Skeletal muscle cell (primary cell): ENCODE data around the gene PDGFRB.

Source experiments
- DNase-seq: peaks from one replicate; pipeline ENCODE4 v3.0.0-alpha.2; 2010; ENCODE audit warnings: low read depth
- H3K4me3 ChIP-seq: 2 replicates; pipeline ENCODE4 v1.5.1; 2011; ENCODE audit warnings: low read depth, mild to moderate bottlenecking, control low read depth, low read length, moderate library complexity

Gene PDGFRB

DNA sequence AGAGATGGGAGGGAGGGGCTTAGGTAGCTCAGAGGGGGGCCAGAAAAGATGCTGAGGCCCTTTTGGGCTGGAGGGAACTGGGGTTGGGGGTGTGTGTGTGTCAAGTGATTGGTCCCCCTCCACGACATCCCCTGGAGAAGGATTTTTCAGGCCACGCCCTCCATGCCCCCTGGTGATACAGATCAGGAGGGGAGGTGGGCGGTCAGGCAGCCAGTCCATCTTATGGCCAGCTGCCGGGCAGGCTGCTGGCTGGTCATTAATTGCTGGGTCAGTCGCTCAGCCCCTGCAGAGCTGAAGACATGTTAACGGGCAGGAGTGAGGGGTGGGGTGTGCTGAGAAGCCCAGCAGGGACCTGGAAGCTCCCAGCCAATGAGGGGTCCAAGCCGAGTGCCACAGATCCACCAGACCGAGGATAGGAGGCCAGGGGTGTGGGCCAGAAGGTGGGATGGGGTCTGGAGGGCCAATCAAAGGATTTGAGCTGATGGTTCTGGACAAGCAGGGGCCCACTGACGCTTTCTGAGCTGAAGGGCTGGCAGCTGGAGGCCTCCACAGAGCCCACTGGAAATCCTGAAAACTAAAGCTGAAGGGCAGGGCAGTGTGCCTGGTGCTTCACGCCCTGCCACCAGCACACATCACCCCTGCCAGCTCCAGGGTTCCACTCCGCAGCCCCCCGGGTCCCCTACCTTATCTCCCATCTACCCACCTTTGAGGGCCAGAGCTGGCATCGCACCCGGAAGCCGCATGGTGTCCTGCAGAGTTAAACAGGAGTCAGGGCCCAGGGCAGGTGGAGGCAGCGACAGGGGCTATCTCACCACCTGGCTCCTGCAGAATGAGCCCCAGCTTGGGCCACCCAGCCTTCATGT lies 19.1 kb downstream of the PDGFRB start:
- no peak for DNase-seq

DNA sequence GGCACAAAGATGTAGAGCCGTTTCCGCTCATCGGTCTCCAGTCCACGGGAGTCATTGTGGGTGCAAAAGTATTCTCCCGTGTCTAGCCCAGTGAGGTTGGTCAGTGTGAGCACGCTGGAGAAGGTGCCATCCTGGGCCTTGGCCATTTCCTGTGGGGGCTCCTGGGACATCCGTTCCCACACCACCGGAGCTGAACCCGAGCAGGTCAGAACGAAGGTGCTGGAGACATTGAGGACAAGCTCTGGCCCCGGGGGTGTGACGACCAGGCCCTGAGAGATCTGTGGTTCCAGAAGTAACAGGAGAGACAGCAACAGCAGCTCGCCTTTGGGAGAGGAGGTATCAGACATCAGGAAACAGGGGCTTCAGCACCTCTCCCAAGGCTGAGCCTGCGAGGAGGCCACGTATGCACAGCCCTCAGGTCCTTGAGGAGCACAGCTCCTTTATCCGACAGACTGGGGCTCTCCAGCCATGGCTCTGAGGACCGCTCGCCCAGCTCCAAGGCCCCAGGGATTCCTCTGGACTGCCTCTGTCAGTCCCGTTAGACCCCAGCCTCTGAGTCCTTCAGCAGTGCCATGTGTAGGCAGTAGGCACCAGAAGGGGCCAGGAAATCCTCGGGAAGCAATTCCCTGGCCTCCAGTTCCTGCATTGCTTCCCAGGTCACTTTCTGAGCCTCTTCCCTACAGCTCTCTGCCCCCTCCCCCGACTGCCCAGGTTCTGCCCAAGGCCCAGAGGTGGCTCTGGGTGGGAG lies 19.9 kb downstream of the PDGFRB start:
- H3K4me3 ChIP-seq: no peak overlapping the region
- DNase-seq: no peak

More for the DNA sequence above, 19.1 kb downstream of the PDGFRB start:
- H3K4me3 ChIP-seq: no peak overlapping the region

DNA sequence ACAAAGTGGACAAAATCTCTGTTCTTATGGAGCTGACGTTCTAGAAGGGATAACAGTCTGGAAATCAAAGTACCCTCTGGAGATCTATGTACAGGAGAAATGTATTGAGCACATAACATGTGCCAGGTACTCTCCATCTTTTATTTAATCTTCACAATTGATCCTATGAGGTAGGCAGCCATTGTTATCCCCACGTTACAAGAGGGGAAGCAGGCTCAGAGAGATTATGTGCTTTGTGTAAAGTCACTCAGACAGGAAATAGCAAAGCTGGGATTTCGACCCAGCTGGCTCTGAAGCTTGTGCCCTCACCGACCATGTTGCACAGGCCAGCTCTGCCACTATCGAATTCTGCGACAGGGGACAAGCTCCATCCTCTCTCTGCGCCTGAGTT lies 21.5 kb downstream of the PDGFRB start:
- DNase-seq: no peak
- H3K4me3 ChIP-seq: no peak overlapping the region

DNA sequence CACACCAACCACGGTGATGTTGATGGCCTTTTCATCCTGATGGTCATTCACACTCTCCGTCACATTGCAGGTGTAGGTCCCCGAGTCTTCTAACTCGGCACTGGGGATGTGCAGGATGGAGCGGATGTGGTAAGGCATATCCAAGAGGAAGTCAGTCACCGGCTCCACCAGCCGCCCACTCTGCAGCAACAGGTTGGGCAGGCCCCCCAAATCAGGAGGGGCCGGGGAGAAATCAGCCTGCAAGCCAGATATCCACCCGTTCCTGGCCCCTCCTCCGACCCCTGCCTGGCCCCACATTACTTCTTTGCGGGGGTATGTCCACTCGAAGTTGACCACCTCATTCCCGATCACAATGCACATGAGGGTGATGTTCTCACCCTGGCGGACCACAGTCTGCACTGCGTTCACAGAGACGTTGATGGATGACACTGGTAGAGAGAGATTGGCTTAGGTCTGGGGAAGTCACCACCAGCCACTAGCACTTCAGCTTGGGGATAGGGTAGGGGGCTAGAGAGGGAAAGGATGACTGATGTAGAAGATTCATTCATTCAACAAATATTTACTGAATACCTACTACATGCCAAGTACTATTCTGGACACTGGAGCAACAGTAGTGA lies 22.0 kb downstream of the PDGFRB start:
- H3K4me3 ChIP-seq: no peak overlapping the region
- DNase-seq: no peak

DNA sequence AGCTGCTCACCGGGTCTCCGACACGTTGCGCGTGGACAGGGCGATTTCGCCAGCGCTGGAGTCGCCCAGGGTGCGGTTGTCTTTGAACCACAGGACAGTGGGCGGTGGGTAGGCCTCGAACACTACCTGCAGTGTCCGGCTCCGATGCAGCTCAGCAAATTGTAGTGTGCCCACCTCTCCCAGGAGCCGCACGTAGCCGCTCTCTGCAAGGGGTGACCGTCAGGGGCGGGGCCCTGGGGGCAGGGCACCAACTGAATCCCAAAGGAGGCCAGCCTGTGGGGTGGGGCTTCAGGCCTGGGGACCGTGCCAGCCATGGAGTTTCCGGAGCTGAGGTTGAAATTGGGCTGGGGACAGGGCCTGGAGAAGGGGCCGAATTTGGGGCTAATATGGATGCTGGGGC lies 22.9 kb downstream of the PDGFRB start:
- H3K4me3 ChIP-seq: no peak overlapping the region
- DNase-seq: no peak

DNA sequence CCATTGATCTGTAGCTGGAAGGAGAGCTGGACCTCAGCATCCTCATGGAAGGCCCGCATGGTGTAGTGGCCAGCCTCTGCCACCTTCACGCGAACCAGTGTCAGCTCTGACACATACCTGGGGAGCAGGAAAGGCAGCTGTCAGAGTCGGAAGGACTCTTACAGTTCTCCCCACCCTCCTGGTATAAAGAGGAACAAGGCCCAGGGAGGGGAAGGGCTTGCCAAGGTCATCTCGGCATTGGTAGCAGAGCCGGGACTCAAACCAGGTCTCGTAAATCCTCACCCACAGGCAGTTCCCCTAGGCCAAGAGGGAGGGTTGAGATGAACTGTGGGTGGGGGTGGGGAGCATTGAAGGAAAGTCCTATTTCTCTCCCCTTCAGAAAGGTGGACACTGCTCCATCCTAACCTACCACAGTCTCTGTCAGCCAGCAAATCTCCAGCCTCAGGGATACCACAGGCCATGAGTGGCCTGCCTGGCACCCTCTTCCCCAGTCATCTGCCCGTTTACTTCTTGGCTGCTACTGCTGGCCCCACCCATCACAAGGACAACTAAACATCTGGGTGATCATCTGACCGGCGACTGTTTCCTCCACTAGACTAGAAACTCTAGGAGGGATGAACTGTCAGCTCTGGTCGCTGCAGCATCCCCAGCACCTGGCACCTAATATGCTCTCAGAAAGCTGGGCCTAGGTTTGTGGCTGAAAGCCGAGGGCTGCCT lies 23.5 kb downstream of the PDGFRB start:
- no peak for DNase-seq
- no peak overlapping the region for H3K4me3 ChIP-seq

DNA sequence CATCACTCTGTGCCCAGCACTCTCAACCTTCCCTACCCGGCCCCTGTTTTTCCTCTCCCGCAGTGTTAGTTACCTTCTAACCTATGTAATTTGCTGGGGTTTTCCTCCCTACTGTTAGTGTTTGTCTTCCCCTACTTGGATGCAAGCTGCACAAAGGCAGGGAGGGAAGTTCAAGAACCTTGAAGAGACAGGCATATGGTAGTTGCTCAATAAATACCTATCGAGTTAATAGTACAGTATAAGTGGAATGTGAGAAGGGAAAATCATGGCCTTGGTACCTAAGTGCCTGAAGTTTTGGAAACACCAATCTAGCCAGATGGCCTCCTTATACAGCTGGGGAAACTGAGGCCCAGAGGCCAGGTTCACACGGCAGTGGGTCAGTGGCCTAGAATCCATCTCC lies 24.2 kb downstream of the PDGFRB start:
- no peak for DNase-seq
- no peak overlapping the region for H3K4me3 ChIP-seq

DNA sequence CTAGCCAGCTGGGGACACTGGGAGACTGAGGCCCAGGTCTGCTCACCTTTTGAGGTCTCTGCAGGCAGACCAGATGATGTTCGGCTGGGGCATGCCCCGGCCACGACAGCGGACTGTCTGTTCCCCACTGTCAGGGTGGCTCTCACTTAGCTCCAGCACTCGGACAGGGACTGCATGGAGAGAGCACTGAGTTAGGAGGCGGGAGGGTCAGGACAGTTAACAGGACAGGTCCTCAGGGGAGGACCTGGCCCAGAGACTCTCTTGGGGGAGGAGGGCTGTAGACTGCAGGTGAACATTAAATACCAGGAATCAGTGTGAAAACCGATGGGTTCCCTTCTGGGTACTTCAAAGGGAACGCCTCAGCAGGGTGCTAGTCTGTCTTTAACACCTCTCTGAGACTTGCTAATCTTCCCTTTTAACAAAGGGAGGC lies 25.1 kb downstream of the PDGFRB start:
- H3K4me3 ChIP-seq: no peak overlapping the region
- no peak for DNase-seq

DNA sequence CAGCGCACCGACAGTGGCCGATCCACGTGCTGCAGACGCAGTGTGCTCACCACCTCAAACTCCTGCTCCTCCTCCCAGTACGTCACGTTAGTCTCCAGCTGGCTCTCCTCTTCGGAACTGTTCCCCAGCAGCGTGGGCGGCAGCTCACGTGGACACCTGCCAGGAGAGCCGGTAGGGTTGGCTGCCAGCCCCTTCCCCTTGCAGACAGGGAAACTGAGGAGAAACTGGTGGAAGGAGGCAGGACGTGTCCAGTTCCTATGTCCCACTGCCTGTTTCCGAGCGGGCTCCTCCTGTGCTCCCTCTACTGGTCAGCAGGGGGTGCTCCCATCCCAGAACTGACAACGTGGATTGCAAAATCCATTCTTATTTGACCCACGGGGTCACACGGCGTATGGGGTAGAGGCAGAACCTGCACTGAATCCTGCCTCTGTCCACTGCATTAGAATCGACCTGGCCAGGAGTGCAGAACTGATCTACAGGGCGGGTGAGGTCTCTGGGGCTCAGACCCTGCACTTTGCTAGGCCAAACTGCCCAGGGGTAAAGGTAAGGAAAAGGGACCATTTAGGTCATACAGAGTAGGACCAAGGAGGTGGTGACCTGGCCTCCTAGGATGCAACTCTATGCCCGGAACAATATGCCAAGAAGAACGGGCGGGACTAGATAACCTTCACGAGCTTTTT lies 25.7 kb downstream of the PDGFRB start:
- DNase-seq: peak; percentile 36
- H3K4me3 ChIP-seq: no peak overlapping the region

DNA sequence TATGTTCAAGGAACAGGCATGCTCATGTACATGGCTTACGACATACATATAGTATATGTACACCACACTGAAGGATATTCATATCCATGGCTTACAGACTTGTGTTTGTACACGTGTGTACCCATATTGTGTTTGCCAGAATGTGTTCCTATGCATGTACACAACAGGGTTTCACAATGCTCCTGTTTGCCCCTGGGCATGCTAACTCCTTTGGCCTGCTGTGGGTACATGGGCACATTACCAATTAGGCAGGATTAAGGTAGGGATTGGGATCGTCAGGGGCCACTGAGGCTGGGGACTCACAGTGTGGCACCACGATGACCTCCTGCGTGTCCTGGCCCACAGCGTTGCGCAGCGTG lies 26.2 kb downstream of the PDGFRB start:
- DNase-seq: no peak
- H3K4me3 ChIP-seq: no peak overlapping the region

DNA sequence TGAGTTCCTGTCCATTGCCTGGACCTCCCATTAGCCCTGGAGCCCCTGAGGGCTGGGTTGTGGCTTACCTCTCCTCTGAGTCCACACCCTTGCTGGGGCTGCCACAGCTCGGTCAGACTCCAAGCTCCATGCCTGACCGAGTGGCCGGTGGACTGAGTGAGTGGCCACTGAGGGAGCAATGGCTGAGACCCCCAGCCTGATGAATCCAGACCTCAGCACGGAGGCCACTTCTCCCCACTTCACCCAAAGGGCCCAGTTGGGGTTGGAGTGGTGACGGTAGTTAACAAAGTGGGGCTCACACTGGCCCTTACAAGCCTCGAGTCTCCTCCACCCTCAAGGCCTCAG lies 28.8 kb downstream of the PDGFRB start:
- no peak overlapping the region for H3K4me3 ChIP-seq
- no peak for DNase-seq

DNA sequence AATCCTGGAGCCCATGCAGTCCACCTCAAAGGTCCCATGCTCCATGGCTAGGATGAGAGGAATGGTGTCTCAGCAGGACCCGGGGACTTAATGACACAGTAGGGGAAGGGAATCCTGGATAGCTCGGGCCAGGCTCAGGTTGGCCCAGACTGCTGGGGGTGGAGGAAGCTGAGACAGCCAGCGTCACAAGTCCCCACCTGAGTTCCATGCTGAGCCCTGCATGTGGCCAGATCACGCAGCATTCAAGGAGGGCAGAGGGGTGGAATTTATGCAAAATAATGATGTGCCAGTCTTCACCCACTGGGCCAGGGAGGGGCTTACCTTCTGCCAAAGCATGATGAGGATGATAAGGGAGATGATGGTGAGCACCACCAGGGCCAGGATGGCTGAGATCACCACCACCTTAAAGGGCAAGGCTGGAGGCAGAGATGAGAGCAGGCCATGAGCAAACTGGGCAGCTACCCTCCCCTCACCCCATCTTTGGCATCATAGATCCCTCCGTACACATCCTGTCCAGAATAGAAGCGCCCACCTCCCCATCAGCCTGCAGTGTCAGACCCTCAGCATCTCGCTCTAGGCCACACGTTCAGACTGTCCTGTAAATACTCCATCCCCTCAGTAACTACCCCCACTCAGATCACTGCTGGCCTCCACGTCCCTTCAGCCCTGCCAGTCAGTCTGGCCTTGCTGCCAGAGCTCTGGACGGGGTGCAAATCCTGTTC lies 29.3 kb downstream of the PDGFRB start:
- no peak for DNase-seq
- no peak overlapping the region for H3K4me3 ChIP-seq

DNA sequence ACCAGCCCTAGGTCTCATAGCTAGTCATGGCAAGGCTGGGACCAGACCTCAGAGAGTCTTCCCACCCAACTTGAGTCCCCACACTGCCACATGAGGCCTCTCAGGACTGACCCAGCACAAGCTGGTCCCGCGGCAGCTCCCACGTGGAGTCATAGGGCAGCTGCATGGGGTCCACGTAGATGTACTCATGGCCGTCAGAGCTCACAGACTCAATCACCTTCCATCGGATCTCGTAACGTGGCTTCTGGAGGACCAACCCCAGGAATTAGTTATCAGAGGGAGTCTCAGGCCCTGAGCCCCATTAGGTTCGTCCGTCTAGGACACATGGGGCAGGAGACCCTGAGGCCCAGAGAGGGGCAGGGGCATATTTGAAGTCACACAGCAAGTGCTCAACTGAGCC lies 30.3 kb downstream of the PDGFRB start:
- no peak for DNase-seq
- H3K4me3 ChIP-seq: no peak overlapping the region

DNA sequence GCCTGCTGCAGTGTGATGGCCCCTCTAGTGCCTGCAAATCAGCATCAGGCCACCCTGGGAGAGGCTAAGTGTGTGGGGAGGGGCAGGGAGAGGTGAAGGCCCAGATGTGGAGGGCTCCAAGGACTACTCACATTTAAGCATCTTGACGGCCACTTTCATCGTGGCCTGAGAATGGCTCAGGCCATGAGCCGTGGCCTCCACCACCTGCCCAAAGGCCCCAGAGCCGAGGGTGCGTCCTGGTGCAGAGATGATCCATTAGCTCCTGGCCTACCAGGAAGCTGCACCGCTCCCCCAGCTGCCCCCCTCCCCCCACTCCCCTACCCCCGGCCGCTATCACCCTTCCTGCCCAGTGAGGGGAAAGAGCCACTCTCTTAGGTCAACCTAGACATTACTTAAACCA lies 31.0 kb downstream of the PDGFRB start:
- DNase-seq: no peak
- no peak overlapping the region for H3K4me3 ChIP-seq

DNA sequence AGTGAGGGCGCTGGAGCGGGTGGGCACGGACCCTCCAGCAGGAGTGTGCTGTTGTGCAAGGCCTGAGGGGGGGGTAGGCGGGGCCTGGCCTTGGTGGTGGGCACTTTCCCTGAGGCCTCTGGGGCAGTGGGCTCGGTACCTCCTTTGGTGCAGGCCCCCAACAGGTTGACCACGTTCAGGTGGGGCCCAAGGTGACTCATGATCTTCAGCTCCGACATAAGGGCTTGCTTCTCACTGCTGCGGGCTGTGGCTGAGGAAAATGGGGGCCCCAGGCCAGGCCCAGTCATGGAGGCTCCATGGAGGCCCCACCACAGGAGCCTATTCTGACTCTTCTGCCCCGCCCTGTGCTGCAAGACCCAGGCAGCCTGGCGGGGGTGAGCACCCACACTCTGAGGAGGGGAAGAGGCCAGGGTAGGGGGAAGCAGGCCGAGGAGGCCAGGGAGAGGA lies 31.5 kb downstream of the PDGFRB start:
- DNase-seq: no peak
- no peak overlapping the region for H3K4me3 ChIP-seq

DNA sequence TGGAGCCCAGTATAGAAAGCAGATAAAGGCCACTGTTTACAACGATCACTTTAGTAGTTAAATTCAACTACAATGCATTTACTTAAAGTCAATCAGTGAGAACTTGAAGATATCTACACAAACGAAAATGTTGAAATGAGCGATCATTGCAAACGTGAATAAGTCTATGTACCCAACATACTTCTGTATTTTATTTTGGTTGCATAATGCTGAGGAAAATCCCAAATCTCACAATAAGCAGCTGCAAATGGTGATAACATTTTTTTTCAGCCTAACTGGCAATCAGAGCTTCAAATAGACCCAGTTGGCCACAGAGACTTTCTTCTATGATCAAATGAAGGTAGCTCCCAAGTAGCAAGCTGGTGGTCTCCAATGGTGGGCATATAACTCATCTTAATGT lies 32.1 kb downstream of the PDGFRB start:
- H3K4me3 ChIP-seq: no peak overlapping the region
- no peak for DNase-seq

DNA sequence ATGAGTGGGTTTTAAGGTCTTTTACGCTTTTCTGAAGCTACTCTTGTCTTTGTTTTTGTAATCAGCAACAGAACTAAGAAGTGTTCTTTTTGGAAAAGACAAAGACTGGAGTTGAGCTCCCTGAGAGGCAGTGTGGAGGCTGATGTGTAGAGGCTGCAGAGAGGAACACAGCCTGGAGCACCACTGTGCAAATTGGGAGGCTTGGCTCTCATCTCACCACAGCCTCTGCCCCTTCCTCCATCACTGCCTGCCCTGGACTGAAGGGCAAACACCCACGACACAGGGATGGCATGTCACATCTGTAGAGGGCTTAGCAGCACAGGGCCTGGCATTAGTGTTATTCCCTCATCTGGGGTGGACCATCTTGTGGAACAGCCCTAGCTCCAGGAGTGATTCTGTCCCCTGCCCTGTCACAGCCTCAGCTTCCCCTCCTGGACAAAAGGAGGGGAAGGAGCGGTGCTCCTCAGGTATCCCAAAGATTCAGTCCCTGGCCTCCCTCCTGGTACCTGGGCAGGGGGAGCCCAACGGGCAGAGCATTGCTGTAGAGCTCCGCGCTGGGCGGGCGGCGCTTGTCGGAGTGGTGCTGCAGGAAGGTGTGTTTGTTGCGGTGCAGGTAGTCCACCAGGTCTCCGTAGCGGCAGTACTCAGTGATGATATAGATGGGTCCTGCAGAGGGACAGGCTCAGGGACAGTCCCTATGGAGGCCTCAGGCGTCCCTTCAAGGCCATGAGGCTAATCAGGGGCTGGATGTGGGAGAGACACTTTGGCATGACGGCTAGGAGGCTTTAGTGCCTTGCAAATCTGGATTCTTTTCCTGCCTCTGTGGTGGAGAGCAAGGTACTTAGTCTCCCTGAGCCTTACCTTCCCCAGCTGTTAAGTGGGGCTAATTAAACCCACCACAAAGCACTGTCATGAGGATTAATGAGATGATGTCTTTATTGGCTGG lies 32.8 kb downstream of the PDGFRB start:
- DNase-seq: no peak
- no peak overlapping the region for H3K4me3 ChIP-seq

DNA sequence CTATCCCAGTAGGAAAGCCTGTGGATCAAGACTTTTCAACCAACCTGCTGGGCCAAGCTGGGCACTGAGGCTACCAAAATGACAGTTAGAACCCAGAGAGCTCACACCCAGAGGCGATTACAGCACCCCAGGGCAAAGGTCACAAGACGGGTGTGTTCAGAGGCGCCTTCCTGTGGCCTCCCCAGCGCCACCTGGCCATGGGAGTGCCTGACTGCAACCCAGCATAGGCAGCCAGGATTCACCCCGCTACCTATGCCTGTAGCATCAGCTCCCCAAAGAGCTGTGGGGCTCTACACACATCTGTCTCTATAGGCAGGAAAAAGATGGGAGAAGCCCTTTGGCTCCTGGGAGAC lies 33.5 kb downstream of the PDGFRB start:
- no peak overlapping the region for H3K4me3 ChIP-seq
- DNase-seq: no peak
